Stimulated activated CD4-positive, alpha-beta T cell treated with anti-CD3 and anti-CD28 coated beads, Interleukin-1b, Interleukin-23, amount 100 ng/mL, for 24 hours (primary cell): ENCODE measurements around the gene LYPD4.

Source experiments
- DNase-seq, 4 experiments: peaks; one replicate each; pipeline ENCODE4 v3.0.0-alpha.2; 2020; ENCODE audit warnings: low read depth in 4 of 4, low spot score in 1 of 4

The LYPD4 gene

DNA sequence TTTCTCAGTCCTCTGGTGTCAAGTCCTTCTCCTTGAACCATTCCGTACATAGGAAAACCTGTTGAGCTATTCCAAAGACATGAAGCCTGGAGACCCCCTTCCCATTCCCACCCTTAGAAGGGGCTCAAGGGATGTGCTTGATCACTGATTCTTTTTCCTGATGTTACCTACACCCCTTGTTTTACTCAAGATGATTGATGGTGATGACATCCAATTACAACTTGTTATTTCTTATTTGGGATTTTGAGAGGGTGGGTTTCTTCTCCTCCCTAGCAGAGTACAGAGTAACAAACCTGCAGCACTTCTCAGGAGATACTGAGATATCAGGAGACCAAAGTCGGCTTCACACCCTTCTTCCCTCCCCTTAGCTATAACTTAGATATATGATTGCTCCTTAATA is 8.9 kb upstream of the LYPD4 start:
- no peak for DNase-seq

GRCh38 chr19:41851456-41851855 is 7.0 kb upstream of the LYPD4 start:
- DNase-seq: no peak

GRCh38 chr19:41850381-41850780 is 5.9 kb upstream of the LYPD4 start:
- DNase-seq: no peak

- no peak for DNase-seq
Measured at GRCh38 chr19:41849067-41849466, 4.6 kb upstream of the LYPD4 start.

DNA sequence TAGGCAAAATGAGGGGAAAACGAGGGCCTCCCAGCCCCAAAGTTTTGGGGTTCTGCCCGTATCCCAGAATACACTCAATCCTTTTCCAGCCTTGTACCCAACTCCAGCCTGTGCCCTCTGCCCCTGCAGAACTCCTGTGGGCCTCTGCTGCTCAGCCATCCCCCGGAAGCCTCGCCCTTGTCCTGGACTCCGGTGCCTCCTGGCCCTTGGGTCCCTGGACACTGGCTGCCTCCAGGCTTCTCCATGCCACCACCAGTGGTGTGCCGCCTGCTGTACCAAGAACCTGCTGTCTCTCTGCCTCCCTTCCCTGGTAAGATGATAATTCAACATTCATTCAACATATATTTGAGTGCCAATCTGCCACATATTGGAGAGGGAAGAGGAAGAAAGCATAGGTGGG is 4.2 kb upstream of the LYPD4 start:
- DNase-seq: no peak

- DNase-seq: no peak
Measured at GRCh38 chr19:41847351-41848105, 3.0 kb upstream of the LYPD4 start.

DNA sequence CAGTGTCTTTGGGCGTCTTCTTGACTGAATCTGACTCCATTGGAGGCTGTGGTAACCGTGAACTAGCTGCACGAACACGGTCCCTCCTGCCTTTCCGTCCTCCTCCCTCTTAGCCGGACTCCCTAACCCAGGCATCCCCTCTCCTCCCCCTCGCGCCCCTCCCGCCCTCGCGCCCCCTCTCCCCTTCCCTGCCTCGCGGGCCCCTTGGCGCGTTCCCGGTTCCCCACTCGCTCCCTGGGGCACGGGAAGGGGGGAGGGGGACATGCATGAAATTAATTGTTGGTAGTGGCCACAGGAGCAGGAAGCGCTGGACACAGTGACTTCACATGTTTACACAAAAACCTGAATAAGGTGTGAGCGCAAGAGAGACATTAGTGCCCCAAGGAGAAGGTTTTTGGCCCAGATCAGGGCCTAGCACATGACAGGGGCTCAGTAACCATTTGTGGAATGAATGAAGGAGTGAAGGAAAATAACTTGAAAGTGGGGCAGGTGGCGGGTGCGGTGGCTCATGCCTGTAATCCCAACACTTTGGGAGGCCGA is 638 bp upstream of the LYPD4 start:
- DNase-seq: no peak

- DNase-seq: no peak
Measured at GRCh38 chr19:41845001-41845050, 343 bp upstream of the LYPD4 start, which contains the start of gene DMRTC2. Gene DMRTC2, plus strand, starts transcription at chr19:41845042. Its CDS starts 2,387 bp downstream, at chr19:41847429.

GRCh38 chr19:41843371-41843770 is 1.1 kb downstream of the LYPD4 start:
- no peak for DNase-seq

DNA sequence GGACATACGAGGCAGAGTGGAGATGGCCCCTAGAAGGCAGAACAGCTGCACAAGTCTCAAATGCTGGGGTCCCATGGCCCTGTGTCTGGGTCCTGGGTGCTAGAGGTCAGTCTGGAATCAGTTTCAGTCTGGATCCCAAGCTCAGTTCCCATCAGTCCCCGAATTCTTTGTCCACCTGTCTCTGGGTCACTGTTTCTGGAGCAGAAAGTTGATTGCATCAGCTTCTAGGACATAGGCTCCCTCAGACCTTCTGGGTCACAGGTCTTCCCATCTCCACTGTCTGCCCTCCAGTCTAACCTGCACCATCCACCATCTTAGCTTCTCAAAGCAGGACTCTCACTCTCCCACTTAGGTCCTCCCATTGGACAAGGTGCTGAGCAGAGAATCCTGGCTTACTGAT is 5.3 kb downstream of the LYPD4 start:
- no peak for DNase-seq

DNA sequence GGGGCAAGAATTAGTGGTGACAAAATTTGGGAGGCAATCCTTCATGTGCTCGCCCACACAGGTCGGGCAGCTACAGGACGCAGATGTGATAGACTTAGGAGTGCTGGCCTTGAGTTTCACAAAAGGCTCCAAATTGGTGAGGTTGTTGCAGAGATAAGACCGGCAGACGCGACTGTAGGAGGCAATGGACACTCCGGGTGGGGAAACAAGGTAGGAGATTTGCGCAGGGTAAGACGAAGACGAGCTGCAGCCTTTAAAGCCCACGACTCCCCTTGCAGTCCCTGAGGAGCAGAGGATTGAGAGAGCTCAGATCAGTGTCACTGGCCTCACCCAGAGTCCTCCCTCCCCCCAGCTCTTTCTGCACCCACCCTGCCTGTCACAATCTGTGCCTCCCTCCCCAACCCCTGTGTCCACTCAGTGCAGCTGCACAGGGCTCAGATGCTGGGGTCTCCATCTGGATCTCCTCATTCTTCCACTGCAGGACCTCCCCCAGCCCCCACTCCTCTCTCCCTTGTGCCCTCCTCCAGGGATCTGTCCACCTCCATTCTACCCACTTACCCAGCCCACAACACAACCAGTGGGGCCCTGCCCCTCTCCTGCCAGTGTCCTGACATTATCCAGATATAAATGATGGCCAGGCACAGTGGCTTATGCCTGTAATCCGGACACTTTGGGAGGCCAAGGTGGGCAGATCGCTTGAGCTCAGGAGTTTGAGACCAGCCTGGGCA is 6.3 kb downstream of the LYPD4 start:
- no peak for DNase-seq

GRCh38 chr19:41821003-41821735 is 23.3 kb downstream of the LYPD4 start:
- peak in 3 of 4 experiments; percentile 15 to 19 (median 15) for DNase-seq

DNA sequence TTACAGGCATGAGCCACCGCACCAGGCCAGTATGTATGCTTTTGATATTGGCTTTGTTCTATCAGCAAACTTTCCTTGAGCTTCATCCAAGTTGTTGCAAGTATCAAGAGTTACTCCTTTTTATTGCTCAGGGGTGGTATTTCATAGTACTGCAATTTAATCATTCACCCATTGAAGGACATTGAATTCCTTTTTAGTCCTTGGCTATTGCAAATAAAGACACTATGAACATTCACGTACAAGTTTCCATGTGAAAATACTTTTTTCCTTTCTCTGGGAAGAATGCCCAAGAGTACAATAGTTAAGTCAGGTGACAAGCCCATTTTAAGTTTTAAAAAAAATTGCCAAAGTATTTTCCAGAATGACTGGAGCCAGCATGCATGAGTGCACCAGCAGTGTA is 27.7 kb downstream of the LYPD4 start:
- DNase-seq: no peak

GRCh38 chr19:41815301-41815700 is 29.2 kb downstream of the LYPD4 start:
- DNase-seq: no peak

- no peak for DNase-seq
Measured at GRCh38 chr19:41813911-41814310, 30.6 kb downstream of the LYPD4 start.

DNA sequence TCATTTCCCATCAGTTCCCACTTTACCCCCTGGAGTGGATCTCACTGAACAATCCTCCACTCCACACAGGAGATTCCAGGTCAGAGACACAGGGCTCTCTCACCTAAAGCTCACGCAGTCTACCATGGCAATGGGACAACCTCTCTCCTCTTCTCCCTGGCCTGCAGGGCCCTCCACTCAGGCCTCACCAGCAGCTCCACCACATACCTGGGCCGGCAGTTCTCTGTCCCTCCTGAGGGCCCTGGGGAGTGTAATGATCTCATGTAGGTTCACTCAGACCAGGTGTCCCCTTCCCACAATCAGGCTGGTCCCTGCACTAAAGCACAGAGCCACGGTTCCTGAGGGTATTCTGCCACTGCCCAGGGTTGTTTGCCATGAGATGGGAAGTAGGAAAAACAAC is 32.5 kb downstream of the LYPD4 start:
- no peak for DNase-seq

- no peak for DNase-seq
Measured at GRCh38 chr19:41811036-41811435, 33.4 kb downstream of the LYPD4 start.

GRCh38 chr19:41810301-41810700 is 34.2 kb downstream of the LYPD4 start:
- DNase-seq: no peak

DNA sequence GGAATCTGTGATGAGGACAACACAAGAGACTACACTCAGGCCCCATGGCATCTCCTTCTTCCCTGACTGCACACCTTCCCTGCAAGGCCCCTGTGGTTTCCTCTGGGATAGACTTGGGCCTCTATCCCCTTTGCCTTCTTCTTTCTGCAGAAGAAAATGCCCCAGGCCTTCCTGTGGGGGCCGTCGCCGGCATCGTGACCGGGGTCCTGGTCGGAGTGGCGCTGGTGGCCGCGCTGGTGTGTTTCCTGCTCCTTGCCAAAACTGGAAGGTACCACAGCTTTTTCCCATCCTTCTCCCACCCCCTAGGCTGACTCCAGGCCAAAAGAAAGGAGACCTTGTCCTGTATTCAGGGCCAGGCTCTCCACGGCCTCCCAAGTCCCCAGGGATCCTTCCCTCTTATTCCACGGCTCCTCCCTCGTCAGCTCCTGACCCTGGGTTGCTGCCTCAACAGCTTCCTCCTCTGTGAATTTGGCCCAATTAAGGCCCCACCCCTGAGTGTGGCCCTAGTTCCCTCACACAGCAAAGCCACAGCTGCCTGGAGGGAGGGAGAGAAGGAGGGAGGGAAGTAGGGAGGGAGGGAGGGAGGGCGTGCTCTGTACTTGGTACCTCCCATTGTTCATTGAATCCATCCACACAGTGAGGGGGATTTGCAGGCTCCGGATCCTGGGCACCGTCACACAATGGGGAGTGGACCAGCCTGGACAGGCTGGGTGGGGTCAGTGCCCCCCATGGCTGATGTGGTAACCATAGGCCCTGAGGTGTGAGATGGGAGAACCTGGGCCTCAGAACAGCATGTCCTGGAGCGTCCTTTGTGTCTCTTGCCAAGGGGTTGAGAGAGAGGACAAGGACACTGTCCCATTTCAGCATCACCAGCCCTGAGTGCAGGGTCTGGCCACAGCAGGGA is 35.6 kb downstream of the LYPD4 start:
- DNase-seq: no peak

- no peak for DNase-seq
Measured at GRCh38 chr19:41807176-41807575, 37.3 kb downstream of the LYPD4 start.

DNA sequence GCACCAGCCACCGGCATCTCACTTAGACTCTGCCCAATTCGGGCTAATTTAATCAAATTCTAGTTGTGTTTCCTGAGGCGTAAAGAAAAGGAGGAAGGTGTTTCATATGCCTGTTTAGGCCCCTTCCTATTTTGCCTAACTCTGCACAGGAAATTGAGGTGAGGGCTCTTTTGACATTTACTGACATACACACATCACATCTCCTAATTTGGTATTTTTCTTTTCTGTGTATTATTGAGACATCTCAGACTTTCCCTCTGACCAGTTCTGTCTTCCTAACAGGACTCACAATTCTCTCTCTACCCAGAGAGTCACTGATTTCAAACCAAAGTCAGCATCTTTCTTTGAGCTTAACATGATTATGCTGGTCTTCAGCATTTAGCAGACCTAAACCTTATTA is 40.1 kb downstream of the LYPD4 start:
- DNase-seq: no peak
